Posterior cingulate gyrus (tissue), 11 donors: ENCODE measurements around the gene IGFBP7.

Source experiments
- DNase-seq, 10 donors: peaks; one replicate each; pipeline versions ENCODE4 v3.0.0 to v3.0.0-alpha.2; 2020 to 2021; ENCODE audit warnings: mixed read lengths in 3 of 10
- intact Hi-C: fragments of 100-400 bp; cut with DNase I; formaldehyde crosslinking; loops from one replicate; pipeline ENCODE4 v1.15.1; 2023

Gene IGFBP7, protein sequence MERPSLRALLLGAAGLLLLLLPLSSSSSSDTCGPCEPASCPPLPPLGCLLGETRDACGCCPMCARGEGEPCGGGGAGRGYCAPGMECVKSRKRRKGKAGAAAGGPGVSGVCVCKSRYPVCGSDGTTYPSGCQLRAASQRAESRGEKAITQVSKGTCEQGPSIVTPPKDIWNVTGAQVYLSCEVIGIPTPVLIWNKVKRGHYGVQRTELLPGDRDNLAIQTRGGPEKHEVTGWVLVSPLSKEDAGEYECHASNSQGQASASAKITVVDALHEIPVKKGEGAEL

DNA sequence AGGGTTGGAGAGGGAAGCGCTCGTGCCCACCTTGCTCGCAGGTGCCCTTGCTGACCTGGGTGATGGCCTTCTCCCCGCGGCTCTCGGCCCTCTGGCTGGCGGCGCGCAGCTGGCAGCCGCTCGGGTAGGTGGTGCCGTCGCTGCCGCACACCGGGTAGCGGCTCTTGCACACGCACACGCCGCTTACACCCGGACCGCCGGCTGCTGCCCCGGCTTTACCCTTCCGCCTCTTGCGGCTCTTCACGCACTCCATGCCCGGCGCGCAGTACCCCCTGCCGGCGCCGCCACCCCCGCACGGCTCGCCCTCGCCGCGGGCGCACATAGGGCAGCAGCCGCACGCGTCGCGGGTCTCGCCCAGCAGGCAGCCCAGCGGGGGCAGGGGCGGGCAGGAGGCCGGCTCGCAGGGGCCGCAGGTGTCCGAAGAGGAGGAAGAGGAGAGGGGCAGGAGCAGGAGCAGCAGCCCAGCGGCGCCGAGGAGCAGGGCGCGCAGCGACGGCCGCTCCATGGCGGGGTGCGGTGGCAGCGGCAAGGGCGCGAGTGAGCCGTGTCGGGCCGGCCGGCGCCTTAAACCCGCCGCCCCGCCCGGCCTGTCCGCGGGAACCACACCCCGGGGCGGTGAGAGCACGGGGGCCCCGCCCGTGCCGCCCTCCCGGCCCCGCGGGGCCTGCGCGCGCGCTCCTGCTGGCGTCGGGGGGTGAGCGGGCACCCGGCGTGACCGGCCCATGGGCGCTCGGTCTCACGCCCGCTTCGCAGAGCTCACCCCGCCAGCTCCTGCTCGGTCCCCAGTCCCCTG, at the start of gene IGFBP7:
IGFBP7 (minus strand) TSS at position 539 of the 793 bp plus-strand sequence; CDS start at position 505, 34 bp downstream.
- intact Hi-C loops = no loop called here
- DNase-seq = peak in 3 of 10 donors; percentile 40 to 89 (median 62)

DNA sequence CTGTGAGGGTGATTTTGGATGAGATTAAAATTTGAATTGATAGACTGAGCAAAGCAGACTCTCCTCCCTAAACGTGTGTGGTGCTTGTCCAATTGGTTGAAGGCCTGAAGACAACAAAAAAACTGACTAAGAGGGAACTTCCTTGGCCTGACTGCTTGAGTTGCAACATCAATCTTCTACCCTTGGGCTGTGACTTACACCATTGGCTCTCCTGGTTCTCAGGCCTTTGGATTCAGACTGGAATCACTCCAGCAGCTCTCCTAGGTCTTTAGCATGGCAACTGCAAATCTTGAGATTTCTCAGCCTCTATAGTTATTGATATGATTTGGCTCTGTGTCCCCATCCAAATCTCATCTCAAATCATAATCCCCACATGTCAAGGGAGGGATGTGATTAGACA, 49.7 kb upstream of the IGFBP7 start:
- DNase-seq = no peak
- intact Hi-C loops = loop anchor here (10.0 kb wide), 1 partner anchor 125 kb away; no protein-coding TSS in a partner anchor

DNA sequence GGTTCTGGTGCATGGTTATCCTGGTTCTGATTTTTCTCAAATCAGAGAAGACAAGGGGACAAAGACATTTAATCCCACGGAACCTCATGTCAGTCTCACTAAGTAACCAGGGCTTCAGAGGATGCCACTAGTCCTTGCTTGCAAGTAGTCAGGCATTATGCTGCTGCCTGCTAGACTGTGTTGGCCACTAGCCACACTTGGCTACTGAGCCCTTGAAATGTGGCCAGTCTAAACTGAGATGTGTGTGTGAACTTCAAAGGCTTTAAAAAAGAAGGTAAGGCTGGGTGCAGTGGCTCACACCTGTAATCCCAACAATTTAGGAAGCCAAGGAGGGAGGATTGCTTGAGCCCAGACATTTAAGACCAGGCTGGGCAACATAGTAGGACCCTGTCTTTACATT, 48.6 kb upstream of the IGFBP7 start:
- intact Hi-C loops = loop anchor here (10.0 kb wide), 1 partner anchor 124 kb away; no protein-coding TSS in a partner anchor

DNA sequence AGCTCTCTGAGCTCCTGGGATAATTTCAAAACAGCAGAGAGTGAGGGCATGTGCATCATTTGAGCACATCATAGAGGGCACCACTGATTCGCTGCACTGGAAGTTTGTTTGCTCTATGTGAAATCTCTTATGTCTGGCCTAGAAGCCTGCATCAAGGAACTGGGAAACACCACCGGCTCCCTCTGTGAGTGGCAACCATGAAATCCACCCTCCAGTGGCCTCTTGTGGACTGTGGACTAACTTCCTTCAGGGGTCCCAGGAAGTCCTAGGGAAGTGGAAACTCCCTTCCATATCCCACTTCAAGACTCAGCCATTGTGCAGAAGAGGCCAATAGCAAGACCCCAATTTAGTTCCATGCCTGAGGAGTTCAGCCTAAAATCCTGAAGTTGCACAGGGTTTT, 48.0 kb upstream of the IGFBP7 start:
- no peak for DNase-seq
- intact Hi-C loops = loop anchor here (10.0 kb wide), 1 partner anchor 123 kb away; no protein-coding TSS in a partner anchor

More for the DNA sequence above, 48.6 kb upstream of the IGFBP7 start:
- DNase-seq = no peak

DNA sequence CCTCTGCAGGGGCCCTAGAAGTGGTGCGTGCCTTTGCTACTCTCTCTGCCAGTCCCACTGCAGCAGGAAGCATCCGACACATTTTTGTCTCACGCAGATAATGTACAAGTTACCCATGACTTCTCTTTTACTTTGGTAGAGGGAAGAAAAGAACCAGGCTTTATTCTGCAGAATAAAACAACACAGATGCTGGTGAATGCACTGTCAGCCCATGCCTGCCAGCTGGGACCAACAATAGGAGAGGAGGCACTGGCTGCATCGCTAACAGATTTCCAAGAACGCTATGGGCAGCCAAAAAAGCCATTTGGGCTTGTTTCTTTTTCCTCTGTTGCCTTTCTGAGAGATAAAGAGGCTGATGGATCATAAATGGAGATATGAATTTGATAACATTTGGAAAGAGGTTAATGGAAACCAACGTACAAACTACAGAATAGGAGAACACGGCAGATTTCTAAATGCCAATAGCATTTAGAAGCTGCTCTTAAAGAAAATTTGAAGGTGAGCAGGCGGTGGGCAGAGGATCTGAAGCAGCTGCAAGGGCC, 47.5 kb upstream of the IGFBP7 start:
- intact Hi-C loops = loop anchor here (10.0 kb wide), 1 partner anchor 123 kb away; no protein-coding TSS in a partner anchor
- peak in 7 of 10 donors; percentile 26 to 85 (median 32) for DNase-seq

DNA sequence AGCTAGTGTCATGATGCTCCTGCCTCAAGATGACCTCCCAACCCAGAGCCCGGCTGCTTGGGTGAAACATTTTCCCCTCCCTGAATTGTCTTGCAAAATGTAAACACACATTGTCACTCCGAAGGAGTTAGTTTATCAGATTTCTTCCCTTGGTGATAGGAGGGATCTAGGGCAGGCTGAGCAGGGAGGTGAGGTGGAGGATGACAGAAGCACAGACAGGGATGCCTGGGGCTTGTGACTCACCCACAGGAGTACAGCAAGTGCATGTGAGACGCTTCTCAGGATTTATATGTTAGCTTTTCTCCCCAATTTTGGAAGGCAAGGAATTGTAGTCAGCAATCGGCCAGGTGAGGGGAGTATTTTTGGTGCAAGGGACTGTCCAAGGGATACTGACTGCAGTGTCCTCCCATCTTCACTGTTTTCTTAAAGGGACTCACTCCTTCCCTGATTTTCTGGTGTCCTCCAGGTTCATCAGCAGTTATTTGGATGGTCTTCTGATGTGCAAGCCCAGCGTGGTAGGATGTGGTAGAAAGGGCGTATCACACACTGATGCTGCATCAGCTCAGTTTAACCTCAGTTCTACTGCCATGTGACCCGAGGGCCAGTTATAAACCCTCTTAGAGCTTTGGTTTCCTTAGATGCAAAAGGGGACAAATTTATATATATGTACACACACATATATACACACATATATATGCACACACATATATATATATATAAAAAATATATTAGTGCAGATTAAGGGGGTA, 46.2 kb upstream of the IGFBP7 start:
- intact Hi-C loops = loop anchor here (10.0 kb wide), 1 partner anchor 122 kb away; no protein-coding TSS in a partner anchor

DNA sequence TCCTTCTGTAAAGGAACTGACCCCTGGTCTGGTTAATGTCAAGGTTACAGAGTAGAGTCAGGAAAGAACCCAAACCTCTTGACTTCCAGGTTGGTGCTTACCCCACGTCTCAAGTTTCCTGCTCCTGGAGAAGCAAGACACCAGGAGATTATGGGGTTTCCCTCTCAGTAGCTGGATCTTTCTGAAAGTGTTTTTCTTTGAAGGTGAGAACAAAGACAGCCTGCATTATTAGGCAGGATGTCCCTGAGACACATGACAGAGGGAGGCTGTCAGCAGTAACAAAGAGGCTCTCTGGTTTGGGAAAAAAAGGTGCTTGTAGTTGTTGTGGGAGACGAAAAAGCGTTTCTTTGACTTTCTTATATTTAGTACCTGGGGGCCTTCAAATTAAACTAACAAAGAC, 44.7 kb upstream of the IGFBP7 start:
- intact Hi-C loops = loop anchor here (10.0 kb wide), 1 partner anchor 120 kb away; no protein-coding TSS in a partner anchor
- DNase-seq = no peak

More for the DNA sequence above, 46.2 kb upstream of the IGFBP7 start:
- DNase-seq = no peak

DNA sequence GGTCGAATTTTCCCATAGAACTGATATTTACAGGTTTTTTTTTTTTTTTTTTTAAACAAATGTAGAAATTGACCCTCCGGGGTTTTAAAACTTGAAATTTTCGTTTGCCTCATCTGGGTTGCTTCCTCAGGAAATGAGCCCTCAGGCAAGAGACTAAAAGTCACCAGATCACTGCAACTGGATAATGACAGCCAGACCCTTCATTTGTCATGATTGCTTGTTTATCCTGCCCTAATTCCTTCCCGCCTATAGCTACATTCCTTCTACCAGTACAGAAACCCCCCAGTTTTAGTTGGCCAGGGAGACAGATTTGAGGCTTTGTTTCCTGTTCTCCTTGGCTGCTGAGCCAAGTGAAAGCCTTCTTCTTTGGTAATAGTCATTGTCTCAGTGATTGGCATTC, 44.0 kb upstream of the IGFBP7 start:
- intact Hi-C loops = loop anchor here (10.0 kb wide), 1 partner anchor 119 kb away; no protein-coding TSS in a partner anchor
- DNase-seq = no peak

DNA sequence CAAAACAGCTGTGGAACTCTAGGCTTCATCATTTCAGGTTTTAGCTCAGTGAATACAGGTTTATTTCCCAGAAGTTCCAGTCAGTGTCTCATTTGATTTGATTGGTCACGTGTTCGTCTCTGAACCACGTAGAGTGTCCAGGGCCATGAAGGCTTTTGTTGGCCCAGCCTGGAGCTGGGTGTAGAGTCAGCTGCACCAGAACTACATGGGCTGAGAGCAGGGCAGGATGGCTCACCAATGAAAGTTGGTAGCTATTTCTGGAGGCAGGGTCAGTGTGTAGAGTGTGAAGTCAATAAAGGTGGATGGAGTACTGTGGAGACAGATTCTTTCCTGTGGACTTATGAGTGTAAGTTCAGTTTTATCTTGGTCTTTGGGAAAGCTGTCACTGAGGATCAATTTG, 43.0 kb upstream of the IGFBP7 start:
- intact Hi-C loops = loop anchor here (10.0 kb wide), 1 partner anchor 118 kb away; no protein-coding TSS in a partner anchor
- no peak for DNase-seq

DNA sequence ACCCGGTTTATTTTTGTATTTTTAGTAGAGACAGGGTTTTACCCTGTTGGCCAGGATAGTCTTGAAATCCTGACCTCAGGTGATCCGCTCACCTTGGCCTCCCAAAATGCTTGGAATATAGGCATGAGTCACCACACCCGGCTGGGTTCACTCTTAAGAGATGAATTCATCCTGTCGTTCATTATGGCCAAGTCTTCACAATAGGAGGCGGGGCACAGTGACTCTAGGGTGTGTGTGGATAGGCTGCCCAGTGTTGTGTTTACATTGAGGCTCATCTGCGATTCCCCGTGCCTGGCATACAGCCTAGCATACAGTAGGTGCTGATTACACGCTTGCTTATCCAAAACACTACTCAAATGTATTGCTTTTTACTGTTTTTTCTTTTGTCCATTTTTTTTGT, 41.3 kb upstream of the IGFBP7 start:
- DNase-seq = no peak
- intact Hi-C loops = loop anchor here (10.0 kb wide), 1 partner anchor 117 kb away; no protein-coding TSS in a partner anchor

DNA sequence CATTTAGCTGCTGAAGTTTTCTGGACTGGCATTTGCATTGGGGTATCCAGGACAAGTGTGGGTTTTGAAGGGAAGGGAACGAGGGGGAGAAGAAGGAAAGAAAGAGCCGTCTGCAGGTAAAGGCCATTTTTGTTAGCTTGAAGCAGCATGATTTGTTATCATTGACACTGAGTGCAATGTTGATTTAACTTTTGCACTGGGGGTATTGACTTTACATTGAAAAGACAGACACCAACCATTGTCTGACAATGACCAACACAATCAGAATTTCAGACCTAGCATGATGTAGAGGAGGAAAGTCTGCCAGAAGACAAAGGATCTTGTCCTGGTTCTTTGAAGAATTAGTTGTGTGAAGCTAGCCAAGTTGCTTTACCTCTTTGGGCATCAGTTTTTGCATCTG, 39.6 kb upstream of the IGFBP7 start:
- DNase-seq = no peak
- intact Hi-C loops = loop anchor here (10.0 kb wide), 1 partner anchor 115 kb away; no protein-coding TSS in a partner anchor

DNA sequence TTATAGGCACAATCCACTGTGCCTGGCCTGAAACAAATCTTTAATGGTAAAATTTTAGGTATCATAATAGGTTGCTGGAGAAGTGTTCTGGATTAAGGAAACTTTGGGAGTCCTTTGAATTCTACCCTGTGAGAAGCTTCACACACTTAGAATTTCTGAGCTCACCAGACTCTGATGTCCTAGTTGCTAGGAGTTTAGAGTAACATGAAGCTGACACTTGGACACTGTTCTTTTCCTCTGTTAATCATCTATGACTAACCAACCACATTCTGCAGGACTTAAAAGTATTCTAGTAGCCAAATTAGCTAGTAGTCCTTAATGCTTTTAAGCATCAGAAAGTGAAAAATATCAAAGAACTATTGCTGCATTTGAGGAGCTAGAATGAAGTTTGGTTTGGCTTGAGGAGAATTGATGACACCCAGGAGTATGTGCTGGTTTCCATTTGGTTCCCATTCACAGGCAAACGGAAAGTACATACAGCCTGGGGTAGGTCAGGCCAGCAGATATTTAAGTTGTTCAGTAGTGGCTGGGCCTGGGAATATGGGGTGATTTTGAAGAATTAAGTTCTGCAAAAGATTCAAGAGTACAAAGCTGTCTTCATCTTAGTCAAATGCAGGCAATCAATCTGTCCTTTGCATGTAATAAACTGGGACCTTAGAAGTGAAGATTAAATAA, 38.8 kb upstream of the IGFBP7 start:
- intact Hi-C loops = no loop called here

DNA sequence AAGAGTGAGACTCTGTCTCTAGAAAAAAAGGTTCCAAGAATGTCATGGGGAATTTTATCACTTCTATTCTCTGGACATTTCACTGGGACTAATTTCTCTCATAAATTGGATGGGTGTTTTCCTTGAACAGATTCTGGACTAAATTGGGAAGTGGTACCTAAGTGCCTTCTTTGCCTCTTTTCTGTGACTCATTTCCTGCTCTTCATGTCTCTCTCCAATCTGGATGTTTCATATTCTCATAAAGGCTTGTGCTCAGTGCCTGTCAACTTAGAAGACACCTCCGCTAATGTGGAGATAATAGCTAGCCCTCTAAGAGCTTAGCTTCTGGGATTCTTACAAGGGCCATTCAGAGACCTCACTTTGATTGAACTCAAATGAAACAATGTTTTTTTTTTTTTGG, 38.0 kb upstream of the IGFBP7 start:
- intact Hi-C loops = no loop called here

More for the DNA sequence above, 38.8 kb upstream of the IGFBP7 start:
- no peak for DNase-seq

DNA sequence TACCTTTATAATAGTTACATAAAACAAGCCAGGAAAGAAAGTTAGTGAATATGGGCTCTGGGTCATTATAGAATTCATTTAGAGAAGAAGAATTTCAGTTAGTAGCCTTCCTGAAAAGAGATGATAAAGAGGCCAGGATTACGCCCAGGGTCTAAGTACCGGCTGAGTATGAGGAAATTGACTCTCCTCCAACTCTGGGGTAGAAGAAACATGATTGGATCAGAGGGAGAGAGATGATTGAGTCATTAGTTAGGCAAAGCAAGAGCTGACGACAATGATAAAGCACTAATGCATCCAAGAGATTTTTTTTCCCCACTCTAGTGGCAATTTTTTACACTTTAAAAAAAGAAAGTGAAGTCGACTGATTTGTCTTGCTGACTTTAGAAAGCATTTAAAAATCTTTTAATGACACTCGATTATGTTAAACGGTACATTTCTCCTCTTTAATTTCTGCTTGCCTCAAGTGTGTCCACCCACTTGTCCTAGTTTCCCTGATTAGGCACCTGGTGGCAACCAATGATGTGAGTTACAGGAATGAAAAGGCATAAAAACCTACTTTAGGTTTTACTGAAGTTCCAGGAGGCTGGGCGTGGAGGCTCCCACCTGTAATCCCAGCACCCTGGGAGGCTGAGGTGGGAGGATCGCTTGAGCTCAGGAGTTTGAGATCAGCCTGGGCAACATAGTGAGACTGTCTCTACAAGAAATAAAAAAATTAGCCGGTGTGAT, 37.3 kb upstream of the IGFBP7 start:
- DNase-seq = no peak
- intact Hi-C loops = no loop called here

More for the DNA sequence above, 38.0 kb upstream of the IGFBP7 start:
- no peak for DNase-seq

DNA sequence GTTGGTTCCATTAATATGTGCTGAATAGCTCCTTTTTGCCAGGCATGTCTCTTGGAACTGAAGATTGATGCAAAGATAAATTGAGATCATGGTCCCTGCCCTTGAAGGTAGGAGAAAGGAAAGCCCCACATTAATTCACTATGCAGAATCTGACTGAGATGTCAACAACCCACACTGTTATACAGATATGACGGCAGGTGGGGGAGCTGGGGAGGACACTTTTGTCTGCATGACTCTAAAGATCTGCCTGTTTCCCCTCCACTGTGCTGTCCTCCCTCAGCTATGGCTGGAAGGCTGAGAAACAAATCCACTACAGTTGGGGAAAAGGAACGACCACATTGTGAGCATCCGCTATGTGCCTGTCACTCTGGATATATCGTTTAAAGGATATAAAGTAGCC, 36.3 kb upstream of the IGFBP7 start:
- DNase-seq = no peak
- intact Hi-C loops = no loop called here

DNA sequence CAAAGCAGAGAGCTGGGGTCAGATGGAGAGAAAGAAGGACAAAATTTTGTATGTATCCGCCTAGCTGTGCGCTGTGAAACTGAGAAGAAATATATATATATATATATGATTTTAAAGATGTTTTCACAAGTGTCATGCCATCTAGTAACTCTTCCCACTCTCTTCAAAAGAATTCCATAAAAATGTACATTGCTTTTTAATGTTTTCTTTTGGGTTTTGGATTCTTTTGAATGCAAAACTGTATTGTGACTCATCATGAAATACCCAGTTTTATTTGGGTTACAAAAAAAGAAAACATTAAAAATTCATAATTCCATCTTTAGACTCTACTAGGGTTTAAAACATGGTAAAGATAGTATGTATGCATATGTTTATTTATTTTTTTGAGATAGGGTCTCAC, 34.3 kb upstream of the IGFBP7 start:
- DNase-seq = no peak
- intact Hi-C loops = no loop called here

DNA sequence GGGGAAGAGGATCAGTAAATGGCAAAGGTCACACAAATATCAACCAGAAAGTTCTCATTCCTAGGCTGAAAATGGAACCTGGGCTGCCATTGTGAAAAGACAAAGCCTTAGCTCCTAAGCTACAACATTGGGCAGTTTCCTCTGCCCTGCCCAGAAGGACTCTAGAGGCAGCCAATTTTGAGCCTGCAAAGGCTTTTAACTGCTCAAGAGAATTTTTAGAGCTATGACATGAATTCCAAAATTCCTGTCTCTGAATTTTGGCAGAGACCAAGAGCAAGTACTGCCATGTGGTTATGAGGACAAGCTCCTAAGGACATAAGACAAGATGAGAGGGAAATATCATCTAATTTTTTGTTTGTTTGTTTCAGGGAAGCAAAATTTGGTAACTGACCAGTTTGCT, 29.6 kb upstream of the IGFBP7 start:
- DNase-seq = no peak
- intact Hi-C loops = no loop called here

DNA sequence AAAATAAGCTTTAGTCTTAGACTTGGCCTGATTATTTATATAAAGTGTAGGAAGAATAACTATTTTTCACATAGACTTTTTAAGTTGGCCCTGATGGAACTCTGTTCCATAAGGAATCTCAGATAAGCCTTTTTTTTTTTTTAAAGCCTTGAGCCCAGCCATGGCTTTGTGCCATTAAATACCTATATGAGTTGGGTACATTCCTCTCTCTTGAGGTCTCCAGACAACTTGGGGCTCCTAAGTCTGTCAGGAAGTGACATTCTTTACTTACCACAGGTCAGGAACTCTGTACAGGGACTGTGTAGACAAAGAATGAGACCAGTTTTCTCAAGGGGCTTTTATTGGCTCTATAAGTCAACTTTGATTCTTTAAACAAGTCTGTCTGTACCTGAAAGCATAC, 27.1 kb upstream of the IGFBP7 start:
- no peak for DNase-seq
- intact Hi-C loops = no loop called here

DNA sequence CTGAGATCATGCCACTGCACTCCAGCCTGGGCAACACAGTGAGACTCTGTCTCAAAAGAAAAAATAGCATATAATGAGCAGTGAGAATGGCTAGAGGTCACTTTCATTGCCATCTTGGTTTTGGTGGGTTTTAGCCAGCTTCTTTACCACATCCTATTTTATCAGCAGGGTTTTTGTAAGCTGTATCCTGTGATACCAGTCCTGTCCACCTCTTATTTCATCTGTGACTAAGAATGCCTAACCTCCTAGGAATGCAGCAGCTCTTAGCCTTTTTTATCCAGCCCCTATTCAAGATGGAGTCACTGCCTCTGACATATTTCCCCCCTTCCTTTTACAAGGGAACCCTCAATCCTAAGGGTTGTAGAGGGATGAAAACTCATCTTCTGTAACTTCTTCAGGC, 26.1 kb upstream of the IGFBP7 start:
- intact Hi-C loops = no loop called here
- DNase-seq = no peak
